ENCODE data around the gene MTFR1L. TPM values are rescaled to one million over a fixed set of nuclear protein-coding genes. Genes with fewer than 3 reads are reported as not detected.

Gene MTFR1L
- total and polyA plus RNA-seq, 9 of the 15 experiments (the other 6 are each of a cell fraction or from before 2014, with no cell fraction given), result 41.4 to 98.5 (median 53.7) TPM

GRCh38 chr1:25808481-25809244, 11.1 kb upstream of the MTFR1L start:
- no peak for DNase-seq (ENCODE audit: extremely low read depth in 1 of 4, low spot score in 3 of 4)
- no peak overlapping the region for H3K4me3 ChIP-seq
- in situ Hi-C loops (cut with MboI), result no loop called here
- intact Hi-C loops (cut with micrococcal nuclease), result no loop called here
- H3K27ac ChIP-seq (ENCODE audit: extremely low read depth, low read depth, low read length), result no peak overlapping the region
- no peak for FAIRE-seq
- no peak overlapping the region for H3K4me2 ChIP-seq (ENCODE audit: insufficient read depth, low read length)
- TF ChIP-seq CBX8 (IDR thresholded peaks at IDR 0.05; ENCODE audit: borderline replicate concordance, extremely low read depth, low read depth, low read length, poor library complexity, severe bottlenecking), result no peak
- no peak for TF ChIP-seq PCBP2 (IDR thresholded peaks at IDR 0.05; ENCODE audit: low read depth, low read length, poor library complexity, severe bottlenecking)
- peak; percentile 13; the same call in 1 of the 2 replicates for TF ChIP-seq POLR2G (IDR thresholded peaks at IDR 0.05; ENCODE audit: low read depth, low read length)
- BruUV-seq (replicated peaks), result no TSS peak
- H3K4me1 ChIP-seq (replicated peaks in 1 of 2; ENCODE audit: control insufficient read depth in 2 of 2, insufficient read depth in 2 of 2, low read length in 2 of 2), result peaks cover 2 to 44% of the 10 kb centered on the region in 2 experiments; a peak in 3 of 5 replicates
- H4K20me1 ChIP-seq (replicated peaks; ENCODE audit: control insufficient read depth, insufficient read depth, low read length), result peaks cover 4% of the 10 kb centered on the region; the same call in 1 of the 2 replicates
- ChIA-PET CTCF (ENCODE audit: low intra/inter-chr PET ratio) (no interaction called here), POLR2A (interaction anchor here (0.5 to 2.2 kb wide), 6 partner anchors 10 to 561 kb away, joined by 3 to 12 read pairs (median 3); partner anchors contain the start of genes MTFR1L and RSRP1)
- WGBS (ENCODE audit: insufficient coverage, low coverage, missing lambda C conversion rate), result 83% methylated on average over 28 of the region's 34 CpGs
- ATAC-seq, result no peak
- H3K9me1 ChIP-seq (ENCODE audit: control insufficient read depth, insufficient read depth, low read length), result no peaks in the 10 kb centered on the region
- 0 out of 4 replicates have a peak overlapping the region, but pooled peaks of 1 of the 2 experiments have one; percentile 20 for H3K9ac ChIP-seq (ENCODE audit: insufficient read depth in 1 of 2, low read depth in 2 of 2, low read length in 2 of 2)
- H2AFZ ChIP-seq (ENCODE audit: low read depth, low read length), result no peak overlapping the region
- no peaks in the 10 kb centered on the region for H3K36me3 ChIP-seq (ENCODE audit: control insufficient read depth, insufficient read depth, low read length)
- no peaks in the 10 kb centered on the region for H3K79me2 ChIP-seq (ENCODE audit: control insufficient read depth, insufficient read depth, low read length)
- H3K27me3 ChIP-seq (ENCODE audit: control insufficient read depth in 2 of 2, insufficient read depth in 2 of 2, low read length in 2 of 2), result no peaks in the 10 kb centered on the region
- H3K9me3 ChIP-seq (replicated peaks; ENCODE audit: control insufficient read depth, insufficient read depth, low read depth, low read length), result no peaks in the 10 kb centered on the region
